Left lung (tissue), 10 donors: ENCODE data around the gene TMEM52. TPM values are rescaled to one million over a fixed set of nuclear protein-coding genes. Genes with fewer than 3 reads are reported as not detected.

Experiments used
- ATAC-seq: fragments of 200-7000 bp; cut with Tn5 transposase; one replicate; pipeline ENCODE4 v1.9.1; 2020; ENCODE audit warnings: moderate library complexity
- DNase-seq, 4 donors: peaks; one replicate each; pipeline ENCODE4 v3.0.0-alpha.2; 2013 to 2020
- H3K27ac ChIP-seq, 2 donors: fragments of 200-600 bp; sonication (generic) in 1 of 2; one replicate each; pipeline versions ENCODE4 v1.5.0 to v1.8.0; 2020 to 2021
- H3K27me3 ChIP-seq, 2 donors: fragments of 200-600 bp; sonication (generic) in 1 of 2; one replicate each; pipeline versions ENCODE4 v1.5.0 to v1.8.0; 2020 to 2021
- H3K36me3 ChIP-seq, 2 donors: fragments of 200-600 bp; sonication (generic) in 1 of 2; one replicate each; pipeline versions ENCODE4 v1.5.0 to v1.8.0; 2020 to 2021
- H3K4me1 ChIP-seq, 2 donors: fragments of 200-600 bp; one replicate each; pipeline ENCODE4 v1.8.0; 2021
- H3K4me3 ChIP-seq, 2 donors: fragments of 200-600 bp; sonication (generic) in 1 of 2; one replicate each; pipeline versions ENCODE4 v1.5.0 to v1.8.0; 2020 to 2021; ENCODE audit warnings: mild to moderate bottlenecking in 1 of 2
- H3K9me3 ChIP-seq, 2 donors: fragments of 200-600 bp; sonication (generic) in 1 of 2; one replicate each; pipeline versions ENCODE4 v1.5.0 to v1.8.0; 2020 to 2021
- CTCF ChIP-seq, 2 donors: fragments of 200-600 bp; sonication (generic) in 1 of 2; IDR thresholded peaks; one replicate each; pipeline versions ENCODE4 v1.5.0 to v1.8.0; 2021; ENCODE audit warnings: antibody characterized with exemption in 2 of 2
- intact Hi-C, 2 donors: fragments of 100-400 bp; cut with DNase I; formaldehyde crosslinking; loops; one replicate each; pipeline versions ENCODE4 v1.11.2 to v1.14.2; 2022
- polyA plus RNA-seq, 6 donors: library from polyadenylated mRNA; unstranded; fragments of 120-200 nt; gene quantifications; one replicate each; pipeline ENCODE4 v1.2.1, GENCODE V29; 2013; ENCODE audit not compliant: insufficient read length in 6 of 6
- total RNA-seq, 2 donors: library from RNA; stranded (reverse); fragmentation: NEBNext Ultra II Directional; extraction: Animal tissue kit (Norgen Biotek cat#: 25700); gene quantifications; one replicate each; pipeline ENCODE4 v1.2.1, GENCODE V29; 2021
- donor health status: DM: no; HTN: yes; CAD: no.
- donor health status: DM: no; HTN: no; CAD: no.

Gene TMEM52
- total and polyA plus RNA-seq, 8 donors = 1.2 to 4.1 (median 2.2) TPM

GRCh38 chr1:1920608-1921458 lies 1.8 kb upstream of the TMEM52 start:
- intact Hi-C loops = no loop called here
- Histone ChIP-seq H3K4me1 (peaks cover 6 to 13% of the 10 kb centered on the region in 2 donors), H3K4me3 (no peak overlapping the region), H3K36me3 (no peaks in the 10 kb centered on the region), H3K9me3 (no peaks in the 10 kb centered on the region), H3K27me3 (peaks cover 0 to 8% of the 10 kb centered on the region in 2 donors), H3K27ac (no peak overlapping the region)
- DNase-seq (peak in 1 of 4 donors; percentile 81), ATAC-seq (no peak)
- no peak for TF ChIP-seq CTCF (IDR thresholded peaks at IDR 0.05)

- no peak for TF ChIP-seq CTCF (IDR thresholded peaks at IDR 0.05)
- Histone ChIP-seq H3K4me1 (peaks cover 6 to 13% of the 10 kb centered on the region in 2 donors), H3K27ac (peak overlapping the region in 1 of 2 donors; percentile 57), H3K9me3 (no peaks in the 10 kb centered on the region), H3K27me3 (peaks cover 0 to 8% of the 10 kb centered on the region in 2 donors), H3K36me3 (no peaks in the 10 kb centered on the region), H3K4me3 (peak overlapping the region in 1 of 2 donors; percentile 58)
- ATAC-seq = no peak
- intact Hi-C loops = no loop called here
- no peak for DNase-seq
Measured at GRCh38 chr1:1920057-1920607, 1.1 kb upstream of the TMEM52 start.

- Histone ChIP-seq H3K27me3 (peaks cover 0 to 8% of the 10 kb centered on the region in 2 donors), H3K9me3 (no peaks in the 10 kb centered on the region), H3K4me1 (peaks cover 6 to 13% of the 10 kb centered on the region in 2 donors), H3K4me3 (peak overlapping the region; percentile 43 to 58), H3K27ac (peak overlapping the region in 1 of 2 donors; percentile 57), H3K36me3 (no peaks in the 10 kb centered on the region)
- TF ChIP-seq CTCF (IDR thresholded peaks at IDR 0.05) = no peak
- intact Hi-C loops = no loop called here
- DNase-seq (peak; percentile 90 to 100 (median 100)), ATAC-seq (peak; percentile 92)
Measured at GRCh38 chr1:1919304-1920056, 401 bp upstream of the TMEM52 start.

GRCh38 chr1:1917995-1918900 lies 831 bp downstream of the TMEM52 start:
- Histone ChIP-seq H3K4me3 (peak overlapping the region; percentile 43 to 58), H3K36me3 (no peaks in the 10 kb centered on the region), H3K9me3 (no peaks in the 10 kb centered on the region), H3K27me3 (peaks cover 0 to 8% of the 10 kb centered on the region in 2 donors), H3K27ac (peak overlapping the region in 1 of 2 donors; percentile 49), H3K4me1 (peaks cover 6 to 13% of the 10 kb centered on the region in 2 donors)
- TF ChIP-seq CTCF (IDR thresholded peaks at IDR 0.05) = no peak
- intact Hi-C loops = no loop called here
- DNase-seq = no peak
- ATAC-seq = no peak
